IMR-90 (cell line): ENCODE results near the gene RARS1. TPM values are rescaled to one million over a fixed set of nuclear protein-coding genes. Genes with fewer than 3 reads are reported as not detected.

Source experiments
- ATAC-seq: fragments of 200-7000 bp; cut with Tn5 transposase; 2 replicates; pipeline ENCODE4 v1.9.1; 2020; ENCODE audit warnings: low read depth, mild to moderate bottlenecking, moderate library complexity
- BruUV-seq: library from RNA; stranded (reverse); fragments of 400-500 nt; replicated peaks from 2 replicates; lab custom pipeline; 2021; lab: Mats Ljungman, UMichigan
- CTCF ChIA-PET: fragments of 300-600 bp; formaldehyde crosslinking; extraction: SDS; loops from one replicate; lab custom pipeline; 2021; ENCODE audit warnings: antibody characterized with exemption; lab: Yijun Ruan, JAX
- POLR2A ChIA-PET: fragments of 300-600 bp; sonication (Branson Sonifier 250); formaldehyde crosslinking; loops from one replicate; lab custom pipeline; 2022; ENCODE audit warnings: antibody characterized with exemption; ENCODE audit not compliant: unreplicated experiment; lab: Charles Lee
- DNase-seq: peaks from one replicate; pipeline ENCODE4 v3.0.0; 2013
- H2AFZ ChIP-seq: replicated peaks from 2 replicates; pipeline ENCODE3; 2013; ENCODE audit warnings: low read length, mild to moderate bottlenecking; ENCODE audit not compliant: poor library complexity
- H2AK5ac ChIP-seq: 2 replicates; pipeline ENCODE4 v1.6.1; 2013; ENCODE audit warnings: low read depth, low read length, inconsistent platforms
- H2AK9ac ChIP-seq: replicated peaks from 2 replicates; pipeline ENCODE3; 2013; ENCODE audit warnings: mild to moderate bottlenecking, low read depth, low read length, moderate library complexity; ENCODE audit not compliant: poor library complexity
- H2BK120ac ChIP-seq: 2 replicates; pipeline ENCODE4 v1.6.1; 2013; ENCODE audit warnings: low read depth, low read length, inconsistent platforms
- H2BK15ac ChIP-seq: 3 replicates; pipeline ENCODE4 v1.6.1; 2013; ENCODE audit warnings: low read depth, low read length, inconsistent platforms
- H2BK20ac ChIP-seq: 2 replicates; pipeline ENCODE4 v1.6.1; 2013; ENCODE audit warnings: low read depth, mild to moderate bottlenecking, inconsistent platforms, low read length, moderate library complexity
- H2BK5ac ChIP-seq: 2 replicates; pipeline ENCODE4 v1.6.1; 2013; ENCODE audit warnings: mild to moderate bottlenecking, low read depth, low read length, inconsistent platforms; ENCODE audit not compliant: poor library complexity, severe bottlenecking
- H3K14ac ChIP-seq: replicated peaks from 2 replicates; pipeline ENCODE4 v1.6.1; 2013; ENCODE audit warnings: low read depth, low read length, inconsistent platforms
- H3K18ac ChIP-seq: 2 replicates; pipeline ENCODE4 v1.6.1; 2013; ENCODE audit warnings: low read depth, low read length, control low read depth
- H3K23ac ChIP-seq: 2 replicates; pipeline ENCODE4 v1.6.1; 2013; ENCODE audit warnings: low read depth, low read length, inconsistent platforms
- H3K27ac ChIP-seq: 2 replicates; pipeline ENCODE4 v1.5.1; 2013; ENCODE audit warnings: mild to moderate bottlenecking, control low read depth, low read length; ENCODE audit not compliant: insufficient read depth
- H3K27me3 ChIP-seq: 2 replicates; pipeline ENCODE4 v1.6.1; 2013; ENCODE audit warnings: low read length; ENCODE audit not compliant: control insufficient read depth, insufficient read depth
- H3K36me3 ChIP-seq: 2 replicates; pipeline ENCODE4 v1.6.1; 2013; ENCODE audit warnings: low read length, mixed read lengths; ENCODE audit not compliant: control insufficient read depth, insufficient read depth
- H3K4ac ChIP-seq: 2 replicates; pipeline ENCODE4 v1.6.1; 2013; ENCODE audit warnings: low read depth, low read length, inconsistent platforms
- H3K4me1 ChIP-seq: 2 replicates; pipeline ENCODE4 v1.6.1; 2013; ENCODE audit warnings: low read length, mixed read lengths; ENCODE audit not compliant: control insufficient read depth, insufficient read depth
- H3K4me2 ChIP-seq: 2 replicates; pipeline ENCODE4 v1.6.1; 2013; ENCODE audit warnings: low read depth, mild to moderate bottlenecking, control low read depth, low read length, moderate library complexity
- H3K4me3 ChIP-seq: 2 replicates; pipeline ENCODE4 v1.5.1; 2013; ENCODE audit warnings: low read depth, mild to moderate bottlenecking, control low read depth, low read length, moderate library complexity; ENCODE audit not compliant: insufficient read depth
- H3K56ac ChIP-seq: 2 replicates; pipeline ENCODE4 v1.6.1; 2013; ENCODE audit warnings: low read length, inconsistent platforms; ENCODE audit not compliant: insufficient read depth; ENCODE audit errors: extremely low read depth
- H3K79me1 ChIP-seq, 2 experiments: 2 replicates each; pipeline ENCODE4 v1.6.1; 2013; ENCODE audit warnings: low read length in 2 of 2, inconsistent platforms in 1 of 2, low read depth in 1 of 2
- H3K9ac ChIP-seq: 2 replicates; pipeline ENCODE4 v1.6.1; 2013; ENCODE audit warnings: low read depth, low read length, control low read depth
- H3K9me1 ChIP-seq: 2 replicates; pipeline ENCODE4 v1.6.1; 2013; ENCODE audit warnings: low read length, inconsistent platforms; ENCODE audit not compliant: insufficient read depth
- H3K9me3 ChIP-seq: 2 replicates; pipeline ENCODE4 v1.6.1; 2013; ENCODE audit warnings: low read length; ENCODE audit not compliant: control insufficient read depth, insufficient read depth
- H4K20me1 ChIP-seq: 2 replicates; pipeline ENCODE4 v1.6.1; 2013; ENCODE audit warnings: low read length, inconsistent platforms; ENCODE audit not compliant: insufficient read depth
- H4K5ac ChIP-seq: 2 replicates; pipeline ENCODE4 v1.6.1; 2013; ENCODE audit warnings: mild to moderate bottlenecking, low read depth, low read length, control low read depth
- H4K8ac ChIP-seq, 2 experiments: 2 replicates each; pipeline ENCODE4 v1.6.1; 2013; ENCODE audit warnings: low read depth in 2 of 2, low read length in 2 of 2, control low read depth in 1 of 2, inconsistent platforms in 1 of 2
- H4K91ac ChIP-seq: 2 replicates; pipeline ENCODE4 v1.6.1; 2013; ENCODE audit warnings: low read depth, low read length, inconsistent platforms; ENCODE audit not compliant: insufficient read depth
- BHLHE40 ChIP-seq: fragments of 150-350 bp; IDR thresholded peaks from 2 replicates; pipeline ENCODE4 v1.6.1; 2016; ENCODE audit warnings: mild to moderate bottlenecking, low read depth, low read length
- CEBPB ChIP-seq: IDR thresholded peaks from 2 replicates; pipeline ENCODE4 v1.6.1; 2012; ENCODE audit warnings: low read depth, low read length, improper control_type of control experiment
- CTCF ChIP-seq: conservative IDR thresholded peaks from 2 replicates; pipeline ENCODE4 v1.5.1; 2012; ENCODE audit warnings: mild to moderate bottlenecking, low read depth, low read length, improper control_type of control experiment
- FOS ChIP-seq: fragments of 150-350 bp; IDR thresholded peaks from 2 replicates; pipeline ENCODE4 v1.6.1; 2016; ENCODE audit warnings: low read depth, low read length
- MAFK ChIP-seq: IDR thresholded peaks from 2 replicates; pipeline ENCODE4 v1.6.1; 2012; ENCODE audit warnings: low read depth, low read length, improper control_type of control experiment
- MAZ ChIP-seq: IDR thresholded peaks from 2 replicates; pipeline ENCODE4 v1.6.1; 2012; ENCODE audit warnings: low read depth, mild to moderate bottlenecking, low read length, improper control_type of control experiment, moderate library complexity, borderline replicate concordance
- MXI1 ChIP-seq: IDR thresholded peaks from 2 replicates; pipeline ENCODE4 v1.6.1; 2012; ENCODE audit warnings: low read depth, mild to moderate bottlenecking, low read length, moderate library complexity, borderline replicate concordance
- POLR2A ChIP-seq: IDR thresholded peaks from 2 replicates; pipeline ENCODE4 v1.6.1; 2012; ENCODE audit warnings: mild to moderate bottlenecking, low read depth, low read length
- RAD21 ChIP-seq: IDR thresholded peaks from 2 replicates; pipeline ENCODE4 v1.6.1; 2012; ENCODE audit warnings: low read length, improper control_type of control experiment
- RCOR1 ChIP-seq: IDR thresholded peaks from 2 replicates; pipeline ENCODE4 v1.6.1; 2012; ENCODE audit warnings: mild to moderate bottlenecking, low read length, improper control_type of control experiment; ENCODE audit not compliant: insufficient replicate concordance
- RFX5 ChIP-seq: IDR thresholded peaks from 2 replicates; pipeline ENCODE4 v1.8.0; 2012; ENCODE audit warnings: low read depth, mild to moderate bottlenecking, low read length, moderate library complexity
- SMC3 ChIP-seq: fragments of 150-350 bp; IDR thresholded peaks from 2 replicates; pipeline ENCODE4 v1.6.1; 2016; ENCODE audit warnings: low read depth, mild to moderate bottlenecking, antibody characterized with exemption, low read length, moderate library complexity
- USF2 ChIP-seq: fragments of 150-350 bp; IDR thresholded peaks from 2 replicates; pipeline ENCODE4 v1.6.1; 2017; ENCODE audit warnings: mild to moderate bottlenecking, antibody characterized with exemption, low read length, low read depth
- WGBS, 2 experiments: methylation state at CpG; one replicate each; pipeline versions ENCODE4 v1.1.5 to v1.1.7; 2013; ENCODE audit warnings: missing lambda C conversion rate in 2 of 2; ENCODE audit not compliant: insufficient read length in 1 of 2; ENCODE audit errors: extremely low coverage in 2 of 2; 5-methylcytosine and 5-hydroxymethylcytosine counted together
- dilution Hi-C: fragments of 300-500 bp; cut with HindIII; formaldehyde crosslinking; loops from one replicate; pipeline ENCODE4 v1.14.3; 2018; ENCODE audit warnings: low sequenced_read_pairs; ENCODE audit not compliant: unreplicated experiment
- in situ Hi-C: fragments of 300-500 bp; cut with MboI; formaldehyde crosslinking; loops from 3 replicates; pipeline ENCODE4 v1.14.3; 2019; ENCODE audit warnings: low sequenced_read_pairs, inconsistent platforms, mixed read lengths
- intact Hi-C: fragments of 100-400 bp; cut with micrococcal nuclease; formaldehyde crosslinking; loops from 2 replicates; pipeline ENCODE4 v1.10.0; 2022
- polyA plus RNA-seq, 3 experiments: library from polyadenylated mRNA; depleted of rRNA; stranded (reverse); fragments of >200 nt; gene quantifications; 2 replicates each; pipeline ENCODE4 v1.2.3, GENCODE V29; 2012; ENCODE audit warnings: low replicate concordance in 1 of 3
- total RNA-seq: library from RNA; depleted of rRNA; stranded (reverse); fragments of >200 nt; gene quantifications from 2 replicates; pipeline ENCODE4 v1.2.3, GENCODE V29; 2012

The RARS1 gene
- total and polyA plus RNA-seq, 2 of the 4 experiments (the other 2 are of a cell fraction), result 80.4 to 153 TPM

- TF ChIP-seq MXI1 (peak; percentile 62; the same call in 1 of the 2 replicates), RAD21 (peak; percentile 58), POLR2A (peak; percentile 91), CEBPB (no peak), RCOR1 (peak; percentile 8), RFX5 (no peak)
These were observed at the start of gene RARS1 (continued) for GRCh38 chr5:168486136-168486879.

GRCh38 chr5:168438349-168438748 is 47.9 kb upstream of the RARS1 start:
- Histone ChIP-seq H3K14ac (no peak overlapping the region), H3K4me1 (0 out of 2 replicates have a peak, but pooled peaks cover 4% of the 10 kb centered on the region), H3K4ac (no peak overlapping the region), H3K79me1 (no peaks in the 10 kb centered on the region), H2BK5ac (no peak overlapping the region), H3K27ac (no peak overlapping the region), H3K27me3 (no peaks in the 10 kb centered on the region), H4K5ac (no peak overlapping the region), H3K4me3 (no peak overlapping the region), H3K9me1 (0 out of 2 replicates have a peak, but pooled peaks cover 7% of the 10 kb centered on the region), H3K4me2 (no peak overlapping the region), H2AK9ac (no peak overlapping the region), H3K56ac (no peak overlapping the region), H3K18ac (no peak overlapping the region), H3K23ac (no peak overlapping the region), H4K20me1 (no peaks in the 10 kb centered on the region; the same call in 1 of the 2 replicates), H2BK120ac (no peak overlapping the region), H3K36me3 (no peaks in the 10 kb centered on the region; the same call in none of the 2 replicates), H2AFZ (no peak overlapping the region), H2AK5ac (no peak overlapping the region), H3K9ac (no peak overlapping the region), H4K8ac (no peak overlapping the region), H2BK15ac (no peak overlapping the region), H2BK20ac (no peak overlapping the region), H4K91ac (no peak overlapping the region), H3K9me3 (no peaks in the 10 kb centered on the region)
- POLR2A ChIA-PET, result no interaction called here
- WGBS, 2 experiments, result no CpG with 5 or more reads among the region's 5 CpGs
- dilution Hi-C loops (no loop called here), in situ Hi-C loops (loop anchor here (25.0 kb wide), 1 partner anchor 151 kb away; the partner anchor contains the start of gene WWC1), intact Hi-C loops (loop anchor here (5.0 kb wide), 1 partner anchor 171 kb away; no protein-coding TSS in a partner anchor)
- no TSS peak for BruUV-seq
- DNase-seq (no peak), ATAC-seq (no peak)
- CTCF ChIA-PET, result no interaction called here
- TF ChIP-seq SMC3 (no peak), CTCF (no peak), FOS (no peak), MXI1 (no peak), USF2 (no peak), RCOR1 (no peak), CEBPB (no peak), MAFK (no peak), RFX5 (no peak), BHLHE40 (no peak), RAD21 (no peak), MAZ (no peak)
